OCI-LY1 (cell line): Measurements from ENCODE around the gene PRKCE.
"Not testable (repeated sequence)": the region's sequence is repeated elsewhere in the genome, so short reads cannot be mapped to it uniquely, and the experiment has no call there.

Experiments used
- H2AFZ ChIP-seq: fragments of 200-600 bp; sonication (generic), shearing (Covaris generic); 2 replicates; pipeline ENCODE4 v1.6.0; 2014; ENCODE audit warnings: antibody characterized with exemption, mild to moderate bottlenecking, low read length
- H3F3A ChIP-seq: fragments of 200-600 bp; sonication (generic), shearing (Covaris generic); 2 replicates; pipeline ENCODE4 v1.6.0; 2014; ENCODE audit warnings: mild to moderate bottlenecking, antibody characterized with exemption, low read length, moderate library complexity; ENCODE audit not compliant: insufficient read depth
- H3K27ac ChIP-seq: fragments of 200-600 bp; sonication (generic); 2 replicates; pipeline ENCODE4 v1.5.1; 2014; ENCODE audit warnings: low read length, mixed run types, mild to moderate bottlenecking, low read depth; ENCODE audit not compliant: poor library complexity, severe bottlenecking
- H3K27me3 ChIP-seq: fragments of 200-600 bp; sonication (generic); 2 replicates; pipeline ENCODE4 v1.6.0; 2014; ENCODE audit warnings: antibody characterized with exemption, mild to moderate bottlenecking, low read length, moderate library complexity; ENCODE audit not compliant: insufficient read depth
- H3K36me3 ChIP-seq: fragments of 200-600 bp; sonication (generic); 2 replicates; pipeline ENCODE4 v1.6.1; 2014; ENCODE audit warnings: mild to moderate bottlenecking, antibody characterized with exemption, low read length, moderate library complexity, mixed read lengths; ENCODE audit not compliant: insufficient read depth
- H3K4me1 ChIP-seq: fragments of 200-600 bp; sonication (generic); 2 replicates; pipeline ENCODE4 v1.5.1; 2014; ENCODE audit warnings: mild to moderate bottlenecking, low read length, moderate library complexity; ENCODE audit not compliant: insufficient read depth, severe bottlenecking
- H3K4me2 ChIP-seq: fragments of 200-600 bp; sonication (generic), shearing (Covaris generic); 2 replicates; pipeline ENCODE4 v1.6.1; 2014; ENCODE audit warnings: low read length
- H3K4me3 ChIP-seq: fragments of 200-600 bp; sonication (generic); 2 replicates; pipeline ENCODE4 v1.5.1; 2014; ENCODE audit warnings: low read length, low read depth, mild to moderate bottlenecking, mixed read lengths; ENCODE audit not compliant: poor library complexity, severe bottlenecking
- H3K79me2 ChIP-seq: fragments of 200-600 bp; shearing (Covaris generic); 2 replicates; pipeline ENCODE4 v1.6.1; 2016; ENCODE audit warnings: mixed run types, low read length, mixed read lengths; ENCODE audit not compliant: insufficient read depth
- H3K9ac ChIP-seq: fragments of 200-600 bp; sonication (generic), shearing (Covaris generic); 2 replicates; pipeline ENCODE4 v1.6.1; 2014; ENCODE audit warnings: mild to moderate bottlenecking, low read length, mixed read lengths
- H3K9me2 ChIP-seq: fragments of 200-600 bp; sonication (generic), shearing (Covaris generic); 2 replicates; pipeline ENCODE4 v1.6.1; 2014; ENCODE audit warnings: low read depth, mild to moderate bottlenecking, low read length, mixed read lengths
- H3K9me3 ChIP-seq: fragments of 200-600 bp; shearing (Covaris generic); 2 replicates; pipeline ENCODE4 v1.6.1; 2014; ENCODE audit warnings: low read length, mixed read lengths
- H4K20me1 ChIP-seq: fragments of 200-600 bp; sonication (generic), shearing (Covaris generic); 2 replicates; pipeline ENCODE4 v1.6.0; 2016; ENCODE audit warnings: mild to moderate bottlenecking, low read length; ENCODE audit not compliant: insufficient read depth
- CTCF ChIP-seq: fragments of 200-600 bp; sonication (generic), shearing (Covaris generic); IDR thresholded peaks from 2 replicates; pipeline ENCODE4 v1.5.1; 2017; ENCODE audit warnings: mild to moderate bottlenecking, antibody characterized with exemption, low read length, moderate library complexity, mixed read lengths
- EZH2 ChIP-seq: fragments of 200-600 bp; sonication (generic), shearing (Covaris generic); IDR thresholded peaks from 2 replicates; pipeline ENCODE4 v1.8.0; 2017; ENCODE audit warnings: borderline replicate concordance, mixed run types, mild to moderate bottlenecking, antibody characterized with exemption, low read length, moderate library complexity, mixed read lengths

PRKCE gene

DNA sequence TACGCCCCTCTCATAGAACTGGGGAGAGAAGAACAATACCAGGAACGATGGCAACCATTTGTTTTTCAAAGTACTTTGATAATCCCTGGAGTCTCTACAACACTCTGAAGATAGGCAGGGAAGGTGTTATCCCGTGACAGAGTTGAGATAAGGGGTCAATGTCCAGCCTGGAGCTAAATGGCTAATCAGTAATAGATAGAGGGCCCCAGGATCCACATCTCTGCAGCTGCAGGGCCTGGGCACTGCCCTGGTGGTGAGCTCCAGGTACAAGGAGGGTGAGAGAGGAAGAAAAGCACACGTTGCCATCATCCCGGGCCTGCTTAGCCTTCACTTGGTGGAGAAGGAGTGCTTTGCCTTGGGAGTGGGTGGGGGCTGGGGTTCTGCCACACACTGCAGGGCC lies 260.6 kb downstream of the PRKCE start:
- Histone ChIP-seq H3K4me3 (no peak overlapping the region), H3K9ac (no peak overlapping the region), H3K36me3 (no peaks in the 10 kb centered on the region), H3K27ac (no peak overlapping the region), H3K4me2 (no peak overlapping the region), H3K27me3 (no peaks in the 10 kb centered on the region), H3K9me3 (no peaks in the 10 kb centered on the region), H3F3A (no peaks in the 10 kb centered on the region), H3K9me2 (no peaks in the 10 kb centered on the region), H3K4me1 (peaks cover 24% of the 10 kb centered on the region), H4K20me1 (no peaks in the 10 kb centered on the region), H3K79me2 (no peaks in the 10 kb centered on the region; the same call in 1 of the 2 replicates), H2AFZ (no peak overlapping the region)
- TF ChIP-seq EZH2: no peak
- TF ChIP-seq CTCF: no peak

- H3K36me3 ChIP-seq: no peaks in the 10 kb centered on the region
- peaks cover 24% of the 10 kb centered on the region for H3K4me1 ChIP-seq
- no peak overlapping the region for H3K4me3 ChIP-seq
- H3K4me2 ChIP-seq: no peak overlapping the region
- no peaks in the 10 kb centered on the region for H3K9me3 ChIP-seq
- H3K27ac ChIP-seq: no peak overlapping the region
- no peak for TF ChIP-seq CTCF
- TF ChIP-seq EZH2: no peak
- no peaks in the 10 kb centered on the region for H3F3A ChIP-seq
- H2AFZ ChIP-seq: no peak overlapping the region
- H3K79me2 ChIP-seq: no peaks in the 10 kb centered on the region; the same call in 1 of the 2 replicates
- no peak overlapping the region for H3K9ac ChIP-seq
- no peaks in the 10 kb centered on the region for H4K20me1 ChIP-seq
- H3K27me3 ChIP-seq: no peaks in the 10 kb centered on the region
- H3K9me2 ChIP-seq: no peaks in the 10 kb centered on the region
Measured at GRCh38 chr2:45913539-45913938, 262.1 kb downstream of the PRKCE start.

GRCh38 chr2:45915523-45915922 lies 264.0 kb downstream of the PRKCE start:
- H3K4me2 ChIP-seq: no peak overlapping the region
- H3F3A ChIP-seq: no peaks in the 10 kb centered on the region
- H4K20me1 ChIP-seq: no peaks in the 10 kb centered on the region
- H3K4me1 ChIP-seq: peaks cover 17% of the 10 kb centered on the region
- no peak overlapping the region for H3K9ac ChIP-seq
- H3K27ac ChIP-seq: peak overlapping the region; percentile 15
- H3K79me2 ChIP-seq: no peaks in the 10 kb centered on the region; the same call in 1 of the 2 replicates
- no peaks in the 10 kb centered on the region for H3K9me2 ChIP-seq
- H3K27me3 ChIP-seq: no peaks in the 10 kb centered on the region
- no peaks in the 10 kb centered on the region for H3K9me3 ChIP-seq
- no peak overlapping the region for H3K4me3 ChIP-seq
- H2AFZ ChIP-seq: no peak overlapping the region
- H3K36me3 ChIP-seq: no peaks in the 10 kb centered on the region
- no peak for TF ChIP-seq EZH2
- peak; percentile 33; the same call in 1 of the 2 replicates for TF ChIP-seq CTCF

GRCh38 chr2:45917561-45918176 lies 266.2 kb downstream of the PRKCE start:
- H3F3A ChIP-seq, H3K27ac ChIP-seq, H4K20me1 ChIP-seq, H3K9me3 ChIP-seq, H3K79me2 ChIP-seq, H3K9ac ChIP-seq, H3K4me2 ChIP-seq, H2AFZ ChIP-seq, H3K4me3 ChIP-seq, H3K27me3 ChIP-seq, H3K9me2 ChIP-seq, H3K36me3 ChIP-seq: not testable (repeated sequence)
- peaks cover 17% of the 10 kb centered on the region for H3K4me1 ChIP-seq
